Fibroblast of skin of back (primary cell): ENCODE measurements around the gene GINS1.
"Not testable (repeated sequence)": the region's sequence is repeated elsewhere in the genome, so short reads cannot be mapped to it uniquely, and the experiment has no call there.

ENCODE experiments used
- DNase-seq: peaks from one replicate; pipeline ENCODE4 v3.0.0-alpha.2; 2013

GINS1 gene

DNA sequence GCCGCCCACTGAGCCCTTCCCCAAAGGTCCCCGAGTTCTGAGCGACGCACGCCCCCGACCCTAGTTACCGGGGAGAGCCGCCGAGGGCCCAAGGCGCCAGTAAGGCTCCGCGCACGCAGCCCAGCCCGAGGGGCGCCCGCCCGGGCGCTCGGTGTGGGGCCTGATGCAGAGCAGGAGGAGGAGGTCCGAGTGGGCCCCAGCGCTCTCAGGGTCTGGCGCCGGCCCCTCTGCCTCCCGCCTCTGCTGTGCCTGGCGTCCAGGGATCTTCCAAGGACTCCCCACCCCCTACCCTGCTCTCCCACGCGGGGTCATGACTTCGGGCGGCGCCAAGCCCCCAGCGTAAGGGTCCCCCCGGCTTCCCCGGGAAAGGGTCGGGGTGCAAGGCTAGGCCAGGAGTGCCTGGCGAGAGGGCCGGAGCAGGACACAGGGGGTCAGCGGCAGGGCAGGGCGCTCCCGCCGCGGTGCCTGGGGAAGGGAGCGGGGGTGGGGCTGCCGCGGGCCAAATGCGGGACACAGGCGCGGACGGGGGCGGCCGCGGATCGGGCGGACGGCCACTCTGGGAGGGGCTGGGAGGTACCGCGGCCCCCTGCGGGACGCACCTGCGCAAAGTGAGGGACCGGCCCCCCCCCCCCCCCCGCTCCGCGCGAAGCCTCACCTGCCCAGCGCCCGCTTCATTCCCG is 17.5 kb upstream of the GINS1 start:
- peak; percentile 13 for DNase-seq

- peak; percentile 98 for DNase-seq
These were observed 16.6 kb upstream of the GINS1 start, which contains the start of gene ABHD12 for GRCh38 chr20:25390538-25391528. TSS of gene ABHD12 (minus strand) at chr20:25390835. CDS start at chr20:25390703, 132 bp downstream.

DNA sequence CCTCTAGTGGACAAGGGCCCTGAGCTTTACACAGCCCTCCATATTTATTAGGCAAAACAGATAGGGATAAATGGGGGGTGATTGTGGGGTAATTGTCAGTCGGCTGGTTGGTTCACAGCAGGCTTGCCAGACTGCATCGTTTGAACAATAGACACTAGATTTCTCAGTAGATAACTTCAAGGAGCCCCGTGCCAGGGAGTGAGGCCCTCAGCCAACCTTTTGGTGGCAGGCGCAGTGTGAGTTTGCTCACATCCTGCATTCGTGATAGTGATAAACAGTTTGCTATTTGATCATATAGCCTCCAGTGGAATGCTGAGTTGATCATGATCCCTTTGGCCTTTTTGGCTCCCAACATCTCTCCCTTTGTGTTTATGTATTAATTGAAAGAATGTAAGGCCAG is 13.2 kb upstream of the GINS1 start:
- no peak for DNase-seq

- no peak for DNase-seq
These were observed 12.5 kb upstream of the GINS1 start for GRCh38 chr20:25394996-25395395.

- no peak for DNase-seq
These were observed 10.4 kb upstream of the GINS1 start for GRCh38 chr20:25397096-25397495.

DNA sequence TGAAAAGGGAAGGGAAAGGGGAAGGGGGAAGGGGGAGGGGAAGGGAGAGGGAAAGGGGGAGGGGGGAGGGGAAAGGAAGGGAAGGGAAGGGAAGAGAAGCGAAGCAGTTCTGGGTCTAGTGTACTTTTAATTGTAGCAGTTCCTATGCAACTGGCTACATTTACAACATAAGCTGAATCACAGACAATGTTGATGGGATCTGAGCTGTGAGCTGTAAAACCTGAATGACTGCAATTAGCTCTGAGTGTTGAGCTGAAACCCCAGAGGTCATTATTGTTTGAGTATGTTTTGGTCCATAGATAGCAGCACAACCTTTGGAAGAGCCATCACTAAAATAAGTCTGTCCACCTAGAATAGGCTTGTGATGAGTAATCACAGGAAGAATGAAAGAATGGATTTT is 9.7 kb upstream of the GINS1 start:
- DNase-seq, result no peak

DNA sequence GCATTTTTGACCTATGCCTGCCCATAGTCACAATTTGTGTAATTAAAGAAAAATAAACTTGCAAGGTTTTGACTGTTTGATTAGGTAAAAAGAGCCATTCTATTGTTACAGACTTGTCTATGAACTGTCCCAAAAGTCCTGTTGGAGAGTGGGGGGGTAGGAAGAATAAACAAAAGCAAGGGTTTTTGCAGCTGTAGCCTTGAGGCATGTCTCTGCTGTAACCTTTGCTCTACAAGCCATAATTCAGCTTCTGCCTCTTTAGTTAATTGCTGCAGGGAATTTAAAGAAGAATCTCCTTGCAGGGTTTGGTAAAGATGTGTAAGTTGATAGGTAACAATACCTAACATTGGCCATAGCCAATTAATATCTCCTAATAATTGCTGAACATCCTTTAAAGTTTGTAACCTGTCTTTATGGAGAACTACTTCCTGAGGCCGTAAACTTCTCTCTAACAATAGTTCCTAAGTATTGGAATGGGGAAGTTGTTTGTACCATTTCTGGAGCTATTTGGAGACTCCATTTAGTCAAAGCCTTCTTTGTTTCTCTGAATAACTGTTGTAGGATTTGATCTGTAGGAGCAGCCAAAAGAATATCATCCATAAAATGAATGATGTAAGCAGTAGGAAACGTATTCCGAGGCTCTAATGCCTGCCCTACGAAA is 9.0 kb upstream of the GINS1 start:
- peak; percentile 9 for DNase-seq

GRCh38 chr20:25399037-25399430 is 8.4 kb upstream of the GINS1 start:
- DNase-seq, result peak; percentile 76

DNA sequence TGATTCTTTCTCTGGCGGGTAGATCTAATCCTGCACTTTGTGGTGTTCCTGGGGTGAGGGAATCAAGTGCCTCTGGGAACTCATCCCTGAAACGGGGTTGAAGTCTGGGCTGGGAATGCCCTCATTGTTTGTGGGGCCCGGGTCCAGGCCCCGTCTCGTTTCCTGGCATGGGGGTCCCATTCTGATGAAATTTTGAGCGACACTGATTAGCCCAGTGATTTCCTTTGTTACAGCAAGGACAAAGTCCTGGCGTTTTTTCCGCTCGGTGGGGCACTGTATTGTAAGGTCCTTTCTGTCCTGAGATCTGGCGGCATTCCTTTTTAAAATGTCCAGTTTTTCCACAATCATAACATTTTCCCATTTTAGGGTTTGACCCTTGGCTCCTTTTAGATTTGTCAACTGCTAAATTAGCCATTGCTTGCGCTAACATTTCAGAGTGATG is 7.2 kb upstream of the GINS1 start:
- not testable (repeated sequence) for DNase-seq

GRCh38 chr20:25402583-25402982 is 4.9 kb upstream of the GINS1 start:
- peak; percentile 9 for DNase-seq

- peak; percentile 7 for DNase-seq
These were observed 686 bp downstream of the GINS1 start for GRCh38 chr20:25408170-25408547.

DNA sequence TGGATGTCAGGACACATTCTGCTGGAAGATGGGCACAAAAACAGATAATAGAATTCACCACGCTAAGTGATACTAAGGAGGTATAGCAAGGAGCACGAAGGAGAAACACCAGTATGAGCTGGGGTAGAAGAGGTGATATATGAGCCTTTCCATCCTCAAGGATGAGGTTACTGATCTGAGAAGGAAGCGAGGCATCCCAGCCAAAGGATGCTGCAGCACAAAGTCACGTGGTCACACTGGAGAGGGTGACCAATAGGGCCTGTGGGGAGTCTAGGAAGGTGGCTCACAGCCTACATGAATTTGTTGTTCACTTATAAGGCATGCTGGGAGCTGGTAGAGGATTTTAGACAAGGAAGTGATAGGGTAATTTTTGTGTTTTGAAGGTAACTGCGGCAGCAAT is 1.4 kb downstream of the GINS1 start:
- no peak for DNase-seq

DNA sequence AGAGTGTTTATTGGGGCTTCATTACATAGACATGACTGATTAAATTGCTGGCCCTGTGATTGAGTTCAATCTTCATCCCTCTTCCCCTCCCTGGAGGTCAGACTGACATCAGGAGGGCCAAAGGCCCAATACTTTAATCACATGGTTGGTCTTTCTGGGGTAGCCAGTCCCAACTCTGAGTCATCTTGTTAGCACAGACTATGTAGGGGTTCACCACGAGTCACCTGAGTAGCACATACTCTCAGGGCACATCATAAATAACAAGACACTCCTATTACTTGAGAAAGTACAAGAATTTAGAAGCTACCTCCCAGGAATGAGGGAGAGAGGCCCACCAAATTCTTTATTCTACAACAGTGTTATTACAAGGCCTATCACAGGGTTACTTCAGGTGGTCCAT is 11.3 kb downstream of the GINS1 start:
- DNase-seq, result no peak

DNA sequence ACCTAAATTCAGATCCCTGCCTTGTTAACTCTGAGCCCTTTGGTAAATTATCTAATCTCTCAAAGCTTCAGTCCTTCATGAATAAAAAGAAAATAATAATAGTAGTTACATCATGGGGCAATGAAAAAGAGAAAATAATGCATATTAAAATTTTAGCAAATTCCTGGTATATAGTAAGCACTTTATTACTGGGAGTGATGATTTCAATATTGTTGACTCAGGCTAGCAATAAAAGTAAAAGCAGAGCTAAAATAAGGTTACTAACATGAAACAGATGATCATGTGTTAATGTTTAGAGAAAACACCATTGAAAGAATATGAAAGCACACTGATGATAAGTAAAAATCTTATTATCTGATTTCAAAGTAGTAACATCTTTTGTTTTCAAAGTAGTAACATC is 13.6 kb downstream of the GINS1 start:
- no peak for DNase-seq

DNA sequence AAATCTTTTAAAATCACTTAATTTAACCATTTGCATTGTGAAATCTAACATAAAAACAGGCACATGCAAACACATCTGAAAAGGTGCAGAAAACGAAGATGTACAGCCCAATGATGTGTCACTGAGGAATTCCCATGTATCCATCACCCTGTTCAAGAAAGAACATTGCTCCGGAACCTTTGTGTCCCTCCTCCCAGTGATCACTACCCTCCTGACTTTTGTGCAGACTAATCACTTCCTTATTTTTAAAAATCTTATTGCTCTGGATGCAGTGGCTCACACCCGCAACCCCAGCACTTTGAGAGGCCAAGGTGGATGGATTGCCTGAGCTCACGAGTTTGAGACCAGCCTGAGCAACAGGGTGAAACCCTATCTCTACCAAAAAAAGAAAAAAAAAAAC is 14.6 kb downstream of the GINS1 start:
- DNase-seq, result no peak

GRCh38 chr20:25424536-25424935 is 17.1 kb downstream of the GINS1 start:
- DNase-seq, result no peak

- no peak for DNase-seq
These were observed 29.7 kb downstream of the GINS1 start for GRCh38 chr20:25437153-25437581.

DNA sequence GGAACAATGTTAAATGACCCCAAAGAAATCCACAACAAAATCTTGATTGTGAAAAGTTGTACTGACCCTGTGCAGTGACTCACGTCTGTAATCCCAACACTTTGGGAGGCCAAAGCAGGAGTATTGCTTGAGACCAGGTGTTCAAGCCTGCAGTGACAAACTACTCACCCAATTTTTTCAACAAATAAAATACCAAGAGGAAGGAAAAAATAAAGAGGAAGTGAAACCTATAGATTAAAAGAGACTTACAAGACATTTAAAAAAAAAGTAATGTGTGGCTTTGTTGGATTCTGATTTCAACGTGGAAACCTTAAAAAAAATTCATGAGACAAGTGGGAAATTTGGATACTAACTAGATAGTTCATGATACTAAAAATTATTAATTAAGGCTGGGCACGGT is 31.9 kb downstream of the GINS1 start:
- DNase-seq, result no peak

DNA sequence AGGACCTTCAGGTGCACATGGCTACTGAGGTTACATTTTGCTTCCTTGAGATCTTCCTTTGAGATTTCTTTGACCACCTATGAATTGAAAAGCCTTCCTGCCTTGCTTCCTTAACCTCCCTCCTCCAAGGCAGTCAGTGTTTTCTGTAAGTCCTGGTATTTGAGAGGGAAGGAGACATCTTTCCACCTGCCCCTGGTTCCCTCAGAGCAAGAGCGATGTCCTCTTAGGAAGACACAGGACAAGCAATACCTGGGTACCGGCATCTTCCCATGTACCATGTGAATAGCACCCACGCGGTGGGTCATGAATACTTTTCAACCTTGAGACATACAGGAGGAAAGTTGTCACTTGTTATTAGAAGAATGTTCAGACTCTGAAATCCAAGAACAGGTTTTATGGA is 37.1 kb downstream of the GINS1 start:
- no peak for DNase-seq

DNA sequence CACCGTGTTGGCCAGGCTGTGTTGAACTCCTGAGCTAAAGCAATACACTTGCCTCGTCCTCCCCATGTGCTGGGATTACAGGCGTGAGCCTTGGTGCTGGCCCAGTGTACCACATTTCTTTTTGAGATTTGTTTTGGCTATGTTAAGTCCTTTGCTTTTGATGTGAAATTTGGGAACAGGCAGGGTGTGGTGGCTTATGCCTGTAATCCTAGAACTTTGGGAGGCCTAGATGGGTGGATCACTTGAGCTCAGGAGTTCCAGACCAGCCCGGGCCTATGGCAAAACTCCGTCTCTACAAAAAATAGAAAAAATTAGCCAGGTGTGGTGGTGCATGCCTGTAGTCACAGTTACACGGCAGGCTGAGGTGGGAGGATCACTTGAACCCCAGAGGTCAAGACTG is 40.2 kb downstream of the GINS1 start:
- DNase-seq, result no peak

- no peak for DNase-seq
These were observed 44.9 kb downstream of the GINS1 start for GRCh38 chr20:25452333-25452732.

- DNase-seq, result peak; percentile 12
These were observed 45.8 kb downstream of the GINS1 start for GRCh38 chr20:25453035-25453810.
